K562 (cell line): Measurements from ENCODE around the gene ZFAND6. TPM values are rescaled to one million over a fixed set of nuclear protein-coding genes. Genes with fewer than 3 reads are reported as not detected.

ENCODE experiments used
- CAMTA2 ChIP-seq: fragments of 250-450 bp; sonication (Bioruptor Pico); conservative IDR thresholded peaks from 2 replicates; pipeline ENCODE4 v1.5.1; 2022
- CCAR2 ChIP-seq: fragments of 200-400 bp; formaldehyde crosslinking; IDR thresholded peaks from 2 replicates; pipeline ENCODE4 v1.6.1; 2017; ENCODE audit warnings: mild to moderate bottlenecking, low read depth, low read length
- CEBPG ChIP-seq, 3 experiments: fragments of 200-800 bp in 1 of 3; sonication (Bioruptor generic) in 1 of 3; sonication (generic) in 1 of 3; formaldehyde crosslinking in 1 of 3; IDR thresholded peaks in 2 of 3; conservative IDR thresholded peaks in 1 of 3; 2 replicates each; pipeline versions ENCODE4 v1.6.1 to v1.8.0; 2016 to 2022; ENCODE audit warnings: missing compliant biosample characterization in 2 of 3, missing genetic modification characterization in 2 of 3, mild to moderate bottlenecking in 1 of 3, missing genetic modification reagents in 1 of 3
- EP300 ChIP-seq: IDR thresholded peaks from 2 replicates; pipeline ENCODE4 v1.6.1; 2012; ENCODE audit warnings: low read length, improper control_type of control experiment
- ESRRA ChIP-seq: fragments of 450-650 bp; IDR thresholded peaks from 2 replicates; pipeline ENCODE4 v1.6.1; 2014; ENCODE audit warnings: low read depth, mild to moderate bottlenecking, moderate library complexity, borderline replicate concordance
- FOXJ2 ChIP-seq: fragments of 200-800 bp; sonication (Bioruptor generic); IDR thresholded peaks from 2 replicates; pipeline ENCODE4 v1.6.1; 2016; ENCODE audit warnings: missing genetic modification characterization, missing compliant biosample characterization
- FOXJ3 ChIP-seq: sonication (generic); formaldehyde crosslinking; IDR thresholded peaks from 2 replicates; pipeline ENCODE4 v1.4.0; 2020; ENCODE audit warnings: mild to moderate bottlenecking, missing genetic modification reagents
- HBP1 ChIP-seq: fragments of 450-650 bp; formaldehyde crosslinking; IDR thresholded peaks from 2 replicates; pipeline ENCODE4 v1.4.0; 2022; ENCODE audit warnings: missing genetic modification characterization
- HDAC1 ChIP-seq, 2 experiments: fragments of 450-650 bp; IDR thresholded peaks; 2 replicates each; pipeline ENCODE4 v1.6.1; 2016 to 2017; ENCODE audit warnings: inconsistent platforms in 1 of 2, mild to moderate bottlenecking in 1 of 2, moderate library complexity in 1 of 2
- HDAC3 ChIP-seq: fragments of 450-650 bp; IDR thresholded peaks from 2 replicates; pipeline ENCODE4 v1.6.1; 2018; ENCODE audit warnings: borderline replicate concordance, mild to moderate bottlenecking, moderate library complexity; ENCODE audit not compliant: partially characterized antibody
- NFE2 ChIP-seq: IDR thresholded peaks from 2 replicates; pipeline ENCODE4 v1.6.1; 2014; ENCODE audit warnings: antibody characterized with exemption, low read depth
- PBX2 ChIP-seq, 2 experiments: IDR thresholded peaks in 1 of 2; conservative IDR thresholded peaks in 1 of 2; 2 replicates each; pipeline ENCODE4 v1.6.1; 2016; ENCODE audit warnings: low read depth in 2 of 2, mild to moderate bottlenecking in 1 of 2, missing compliant biosample characterization in 1 of 2, missing genetic modification characterization in 1 of 2, moderate library complexity in 1 of 2
- RBM15 ChIP-seq: fragments of 200-400 bp; formaldehyde crosslinking; IDR thresholded peaks from 2 replicates; pipeline ENCODE4 v1.6.1; 2018; ENCODE audit warnings: mild to moderate bottlenecking, low read length, moderate library complexity; ENCODE audit not compliant: insufficient read depth
- STAT5A ChIP-seq: IDR thresholded peaks from 2 replicates; pipeline ENCODE4 v1.6.1; 2012; ENCODE audit warnings: low read length, inconsistent platforms, borderline replicate concordance
- TSC22D4 ChIP-seq: fragments of 450-650 bp; IDR thresholded peaks from 2 replicates; pipeline ENCODE4 v1.6.1; 2016; ENCODE audit warnings: missing genetic modification characterization, missing biosample characterization, control low read depth
- USF2 ChIP-seq: sonication (generic); formaldehyde crosslinking; IDR thresholded peaks from 2 replicates; pipeline ENCODE4 v1.5.0; 2020; ENCODE audit warnings: missing genetic modification reagents
- YY1 ChIP-seq, 3 experiments: IDR thresholded peaks; 2 replicates each; pipeline ENCODE4 v1.6.1; 2011; ENCODE audit warnings: low read length in 2 of 3, mild to moderate bottlenecking in 2 of 3, moderate library complexity in 2 of 3, borderline replicate concordance in 1 of 3, control low read depth in 1 of 3, low read depth in 1 of 3; ENCODE audit not compliant: insufficient read depth in 3 of 3, insufficient replicate concordance in 2 of 3, control insufficient read depth in 1 of 3, insufficient read length in 1 of 3; ENCODE audit errors: extremely low read depth in 1 of 3
- ZBTB34 ChIP-seq: fragments of 250-450 bp; sonication (Bioruptor Pico); IDR thresholded peaks from 2 replicates; pipeline ENCODE4 v1.8.0; 2021; ENCODE audit warnings: mild to moderate bottlenecking, moderate library complexity
- ZBTB7A ChIP-seq: IDR thresholded peaks from 2 replicates; pipeline ENCODE4 v1.6.1; 2011; ENCODE audit warnings: low read depth, mild to moderate bottlenecking, low read length, moderate library complexity, borderline replicate concordance; ENCODE audit not compliant: control insufficient read depth
- polyA plus RNA-seq, 8 experiments: library from polyadenylated mRNA; depleted of rRNA in 4 of 8; stranded (reverse) in 5 of 8; unstranded in 3 of 8; fragments of >200 nt; fragmentation: Nextera tagmentation in 2 of 8; fragmentation: Illumina TruSeq in 1 of 8; extraction: Ambion mirVana in 2 of 8; extraction: Trizol in 1 of 8; gene quantifications; 2 replicates each; pipeline versions ENCODE4 v1.2.1 to v1.2.3, GENCODE V29; 2011 to 2014; ENCODE audit warnings: inconsistent platforms in 1 of 8, missing spikeins in 1 of 8
- total RNA-seq, 7 experiments: library from RNA; depleted of rRNA in 6 of 7; stranded (reverse); fragments of >200 nt in 6 of 7; fragmentation: Illumina TruSeq in 2 of 7; extraction: Trizol in 2 of 7; gene quantifications; 2 replicates each; pipeline versions ENCODE4 v1.2.1 to v1.2.3, GENCODE V29; 2011 to 2021; ENCODE audit warnings: low replicate concordance in 1 of 7

Gene ZFAND6
- total and polyA plus RNA-seq, 9 of the 15 experiments (the other 6 are each of a cell fraction or from before 2014, with no cell fraction given): 53.9 to 206 (median 88.9) TPM

- TF ChIP-seq HBP1 (CRISPR knock-in tag) (no peak), STAT5A (peak; percentile 36), HDAC1 (IDR thresholded peaks at IDR 0.05) (peak in 1 of 2 experiments; percentile 74; a peak in 2 of 4 replicates), ZBTB7A (no peak), CCAR2 (no peak), ZBTB34 (CRISPR knock-in tag) (no peak), CAMTA2 (CRISPR knock-in tag) (no peak), RBM15 (no peak), FOXJ3 (no peak), EP300 (peak; percentile 23; the same call in 1 of the 2 replicates), HDAC3 (peak; percentile 62), NFE2 (no peak), ESRRA (peak; percentile 90; the same call in 1 of the 2 replicates), FOXJ2 (no peak), CEBPG (CRISPR knock-in tag; IDR thresholded peaks at IDR 0.05) (peak; percentile 43), CEBPG (tag; conservative IDR thresholded peaks at IDR 0.05 in 1 of 2, IDR thresholded peaks at IDR 0.05 in 1 of 2) (peak in 1 of 2 experiments; percentile 55; a peak in 2 of 4 replicates), TSC22D4 (tag) (no peak), PBX2 (CRISPR knock-in tag; IDR thresholded peaks at IDR 0.05; ENCODE audit: low read depth) (no peak), PBX2 (tag; conservative IDR thresholded peaks at IDR 0.05; ENCODE audit: low read depth) (no peak), USF2 (CRISPR knock-in tag) (no peak), YY1 (IDR thresholded peaks at IDR 0.05; ENCODE audit: borderline replicate concordance in 1 of 3, control insufficient read depth in 1 of 3, extremely low read depth in 1 of 3, insufficient read depth in 3 of 3, insufficient read length in 1 of 3, insufficient replicate concordance in 2 of 3, low read depth in 1 of 3, low read length in 2 of 3) (no peak)
Observed at GRCh38 chr15:80153900-80154299, 94.4 kb downstream of the ZFAND6 start (continued).
